Heart left ventricle (tissue), 13 donors: ENCODE data around the gene URB2.
"Not testable (repeated sequence)": the region's sequence is repeated elsewhere in the genome, so short reads cannot be mapped to it uniquely, and the experiment has no call there.

ENCODE experiments used
- POLR2A ChIP-seq, 2 donors: fragments of 450-650 bp; IDR thresholded peaks; one replicate each; pipeline ENCODE4 v1.6.1; 2017; ENCODE audit warnings: antibody characterized with exemption in 2 of 2, mild to moderate bottlenecking in 2 of 2, moderate library complexity in 2 of 2
- TF ChIP-seq, protein P1 (sequence below), 12 donors: fragments of 200-600 bp; sonication (generic) in 4 of 12; IDR thresholded peaks; one replicate each; pipeline versions ENCODE4 v1.5.0 to v1.8.0; 2018 to 2022; ENCODE audit warnings: antibody characterized with exemption in 12 of 12, mild to moderate bottlenecking in 5 of 12
- donor health status: ischemic (EF 13 %, LVEDD 7.1; RV severe dilation, severe dysfunction).
- donor health status: DM: no; HTN: yes; CAD: no.
- donor health status: DM: no; HTN: no; CAD: no.
- donor health status: ischemic (EF 25% LVEDD 6.9; RV normal size, moderate dysfunction).
- donor health status: ischemic (EF 25% LVEDD 5.7; RV mildly dilated, moderate dysfunction).
- donor health status: ischemic (EF 35%, LVEDD 5.7; RV mildly dilated, moderate dysfunction).
- donor health status: nonischemic (EF 11% LVEDD 7.7; RV severe dilation, severe dysfunction).
- donor health status: DM: yes; HTN: yes; CAD: no.
- donor health status: PGD.
- donor health status: ischemic (EF 29% LVEDD 5.4; RV normal size, mild dysfunction).
- donor health status: nonischemic (EF 23%, LVEDD 6.1; RV moderate dilation, normal function).

- TF ChIP-seq, protein P1, sequence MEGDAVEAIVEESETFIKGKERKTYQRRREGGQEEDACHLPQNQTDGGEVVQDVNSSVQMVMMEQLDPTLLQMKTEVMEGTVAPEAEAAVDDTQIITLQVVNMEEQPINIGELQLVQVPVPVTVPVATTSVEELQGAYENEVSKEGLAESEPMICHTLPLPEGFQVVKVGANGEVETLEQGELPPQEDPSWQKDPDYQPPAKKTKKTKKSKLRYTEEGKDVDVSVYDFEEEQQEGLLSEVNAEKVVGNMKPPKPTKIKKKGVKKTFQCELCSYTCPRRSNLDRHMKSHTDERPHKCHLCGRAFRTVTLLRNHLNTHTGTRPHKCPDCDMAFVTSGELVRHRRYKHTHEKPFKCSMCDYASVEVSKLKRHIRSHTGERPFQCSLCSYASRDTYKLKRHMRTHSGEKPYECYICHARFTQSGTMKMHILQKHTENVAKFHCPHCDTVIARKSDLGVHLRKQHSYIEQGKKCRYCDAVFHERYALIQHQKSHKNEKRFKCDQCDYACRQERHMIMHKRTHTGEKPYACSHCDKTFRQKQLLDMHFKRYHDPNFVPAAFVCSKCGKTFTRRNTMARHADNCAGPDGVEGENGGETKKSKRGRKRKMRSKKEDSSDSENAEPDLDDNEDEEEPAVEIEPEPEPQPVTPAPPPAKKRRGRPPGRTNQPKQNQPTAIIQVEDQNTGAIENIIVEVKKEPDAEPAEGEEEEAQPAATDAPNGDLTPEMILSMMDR (IDR thresholded peaks at IDR 0.05): not testable (repeated sequence)
- TF ChIP-seq POLR2A (IDR thresholded peaks at IDR 0.05): not testable (repeated sequence)
Measured at GRCh38 chr1:229622641-229623120, 3.4 kb upstream of the URB2 start.
